ENCODE data around the gene RNLS.

GRCh38 chr10:88243836-88244730 lies 339.0 kb downstream of the RNLS start:
- TF ChIP-seq CTCF (conservative IDR thresholded peaks at IDR 0.05 in 1 of 2, IDR thresholded peaks at IDR 0.05 in 1 of 2; ENCODE audit: extremely low read depth in 1 of 2, insufficient read depth in 1 of 2, low read depth in 1 of 2, low read length in 2 of 2) (no peak), EZH2 (IDR thresholded peaks at IDR 0.05; ENCODE audit: borderline replicate concordance, low read length) (no peak)

All from mammary epithelial cell (primary cell).